NCI-H69 (cell line): ENCODE results near the gene FGF14.

ENCODE experiments used
- DNase-seq: peaks from one replicate; lab custom pipeline; 2025; lab: John Stamatoyannopoulos, UW

FGF14 gene

GRCh38 chr13:102367836-102368235 lies 34.0 kb downstream of the FGF14 start:
- DNase-seq, result peak; percentile 29

GRCh38 chr13:102361113-102361512 lies 40.7 kb downstream of the FGF14 start:
- DNase-seq, result peak; percentile 42

DNA sequence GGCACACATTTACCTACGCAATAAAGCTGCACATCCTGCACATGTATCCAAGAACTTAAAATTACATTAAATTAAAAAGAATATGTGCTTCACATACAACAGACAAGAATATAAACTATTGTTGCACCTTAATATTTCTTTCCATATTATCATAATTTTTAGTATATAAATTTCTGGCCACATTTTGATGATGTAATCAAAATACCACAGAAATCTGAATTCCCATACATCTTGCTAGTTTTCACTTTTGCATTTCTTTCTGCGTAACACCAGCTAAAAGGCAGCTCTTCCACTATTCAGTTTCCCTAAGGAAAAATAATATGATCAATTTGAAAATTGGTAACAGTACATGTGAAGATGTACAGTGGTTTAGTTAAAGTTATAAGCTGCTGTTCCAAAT lies 42.6 kb downstream of the FGF14 start:
- no peak for DNase-seq

- no peak for DNase-seq
These were observed 46.6 kb downstream of the FGF14 start for GRCh38 chr13:102355251-102355650.

DNA sequence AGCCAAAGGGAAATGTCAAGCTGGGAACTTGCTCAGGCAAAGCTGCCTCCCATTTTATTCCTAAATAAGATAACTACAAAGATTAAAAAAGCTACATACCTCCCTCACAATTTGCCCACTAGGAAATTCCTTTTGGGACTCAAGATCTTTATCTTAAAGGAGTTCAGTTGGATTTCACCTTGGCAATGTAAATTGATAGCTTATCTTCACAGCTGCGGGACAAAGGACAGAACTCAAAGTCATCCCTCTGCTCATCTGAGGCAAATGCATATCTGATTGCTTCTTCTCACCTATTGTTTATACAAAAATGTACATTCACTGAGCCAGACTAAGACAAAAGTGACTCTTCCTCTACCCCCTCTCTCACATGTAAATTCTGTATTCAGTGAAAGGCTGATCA lies 47.8 kb downstream of the FGF14 start:
- no peak for DNase-seq

DNA sequence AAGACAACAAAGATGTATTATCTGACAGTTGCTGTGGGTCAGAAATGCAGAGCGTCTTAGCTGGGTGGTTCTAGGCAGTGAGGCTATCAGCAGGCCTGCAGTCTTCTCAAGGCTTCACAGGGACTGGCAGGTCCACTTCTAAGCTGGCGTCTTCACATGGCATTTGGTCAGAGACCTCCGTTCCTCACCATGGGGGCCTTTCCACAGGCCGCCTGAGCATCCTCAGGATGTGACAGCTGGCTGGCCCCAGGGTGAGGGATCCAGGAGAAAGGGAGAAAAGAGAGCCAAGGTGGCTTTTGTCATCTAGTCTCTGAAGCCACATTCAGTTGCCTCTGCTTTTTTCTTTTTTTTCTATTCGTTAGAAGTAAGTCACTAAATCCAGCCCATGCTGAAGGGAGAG lies 50.3 kb downstream of the FGF14 start:
- DNase-seq, result peak; percentile 41

DNA sequence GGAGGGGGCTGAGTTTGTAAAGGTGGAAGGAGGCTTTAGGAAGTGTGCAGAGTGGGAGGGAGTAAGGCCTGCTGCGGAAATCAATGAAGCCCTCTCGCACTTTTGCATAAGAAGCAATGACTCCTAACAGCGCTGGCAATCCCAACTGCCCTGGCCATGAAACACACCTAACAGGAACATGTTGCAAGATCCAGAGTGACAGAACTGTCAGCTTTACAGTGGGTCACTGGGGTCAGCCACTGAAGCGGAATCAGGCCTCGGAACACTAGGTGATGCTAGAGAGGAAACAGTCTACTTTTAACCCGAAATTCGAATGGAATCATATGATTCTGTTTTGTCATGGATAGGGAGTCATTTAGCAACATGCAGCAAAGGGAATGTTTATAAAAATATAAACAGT lies 54.4 kb downstream of the FGF14 start:
- no peak for DNase-seq

DNA sequence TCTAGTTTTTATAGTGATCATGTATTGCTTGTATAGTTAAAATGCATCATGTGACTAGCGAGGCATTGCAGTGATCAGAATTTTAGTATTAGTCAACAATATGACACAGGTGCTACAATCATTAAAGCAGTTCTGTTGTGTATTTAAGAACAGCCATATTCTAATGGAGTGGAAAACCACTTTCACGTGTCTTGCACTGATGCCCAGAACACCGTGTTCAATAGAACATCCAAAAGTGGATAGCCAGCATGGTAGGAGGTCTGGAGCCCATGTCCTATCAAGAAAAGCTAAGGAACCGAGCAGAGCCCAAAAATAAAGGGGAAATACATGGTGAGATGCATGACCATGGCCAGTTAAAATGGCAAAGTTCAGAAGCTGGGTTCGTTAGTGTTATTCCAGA lies 55.1 kb downstream of the FGF14 start:
- DNase-seq, result no peak

DNA sequence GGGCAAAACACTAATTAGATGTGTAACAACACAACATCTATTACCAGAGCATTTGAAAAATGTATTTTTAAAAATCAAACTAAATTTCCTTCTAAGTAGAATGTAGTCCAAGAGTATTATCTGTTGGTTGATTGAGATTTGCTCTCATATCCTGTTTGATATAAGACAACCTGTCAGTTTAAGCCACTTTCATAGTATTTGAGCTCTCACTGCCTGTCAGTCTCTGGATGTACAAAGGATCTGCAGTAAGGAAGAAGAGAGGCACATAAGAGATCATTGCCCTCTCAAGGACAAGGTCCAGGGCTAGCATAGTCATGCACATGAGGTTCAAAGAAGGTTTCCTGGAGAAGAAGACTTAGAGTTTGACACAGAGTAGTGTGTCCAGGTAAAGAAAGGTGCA lies 57.4 kb downstream of the FGF14 start:
- peak; percentile 44 for DNase-seq

- DNase-seq, result peak; percentile 97
These were observed 68.3 kb downstream of the FGF14 start for GRCh38 chr13:102333320-102334198.

- DNase-seq, result peak; percentile 26
These were observed 72.9 kb downstream of the FGF14 start for GRCh38 chr13:102328909-102329308.

DNA sequence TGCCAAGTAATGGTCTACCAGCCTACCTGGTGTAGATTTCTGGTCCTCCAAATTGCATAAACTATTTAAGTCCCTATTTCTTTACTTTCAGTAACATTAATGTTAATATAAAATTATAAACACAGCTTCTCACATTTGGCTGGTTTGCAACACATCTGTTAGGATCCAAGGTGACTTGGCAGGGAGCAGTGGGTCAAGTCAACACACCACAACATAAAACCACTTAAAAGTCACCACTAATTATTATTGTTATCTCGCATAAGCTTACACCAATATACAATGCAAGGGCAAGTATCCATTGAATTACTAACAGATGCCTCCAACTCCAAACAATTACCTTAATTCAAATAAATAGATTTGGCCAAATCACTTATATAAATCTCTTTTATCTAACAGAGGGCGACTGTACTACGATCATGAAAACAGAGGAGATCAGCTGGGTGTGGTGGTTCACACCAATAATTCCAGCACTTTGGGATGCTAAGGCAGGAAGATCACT lies 74.7 kb downstream of the FGF14 start:
- DNase-seq, result peak; percentile 91

DNA sequence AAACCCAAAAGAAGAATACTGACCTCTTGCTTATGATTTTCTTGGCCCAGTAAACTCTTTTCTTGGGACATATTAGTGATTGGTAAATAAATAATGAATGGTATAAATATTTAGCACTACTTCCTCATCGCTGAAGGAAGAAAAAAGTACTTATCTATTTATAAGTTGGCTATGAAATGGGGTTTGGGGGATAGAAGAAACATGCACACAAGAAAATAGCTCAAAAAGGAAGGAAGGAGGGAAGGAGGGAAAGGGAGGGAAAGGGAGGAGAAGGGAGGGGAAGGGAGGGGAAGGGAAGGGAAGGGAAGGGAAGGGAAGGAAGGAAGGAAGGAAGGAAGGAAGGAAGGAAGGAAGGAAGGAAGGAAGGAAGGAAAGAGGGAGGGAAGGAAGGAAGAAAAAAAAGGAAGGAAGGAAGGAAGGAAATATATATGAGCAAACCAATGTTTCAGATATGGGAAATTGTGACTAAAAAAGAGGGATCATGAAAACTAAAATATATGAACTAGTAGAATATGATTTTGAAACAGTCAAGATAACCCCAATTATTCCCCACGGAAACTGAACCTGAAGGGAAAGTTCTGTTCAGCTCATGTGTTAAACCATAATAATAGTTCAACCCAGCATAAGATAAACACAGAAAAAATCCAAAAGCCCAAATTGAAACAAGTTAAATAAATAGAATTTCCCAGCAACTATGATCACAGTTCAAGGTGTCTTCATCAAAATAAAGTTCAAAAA lies 75.3 kb downstream of the FGF14 start:
- peak; percentile 53 for DNase-seq

- peak; percentile 90 for DNase-seq
These were observed 76.5 kb downstream of the FGF14 start for GRCh38 chr13:102325321-102325720.

DNA sequence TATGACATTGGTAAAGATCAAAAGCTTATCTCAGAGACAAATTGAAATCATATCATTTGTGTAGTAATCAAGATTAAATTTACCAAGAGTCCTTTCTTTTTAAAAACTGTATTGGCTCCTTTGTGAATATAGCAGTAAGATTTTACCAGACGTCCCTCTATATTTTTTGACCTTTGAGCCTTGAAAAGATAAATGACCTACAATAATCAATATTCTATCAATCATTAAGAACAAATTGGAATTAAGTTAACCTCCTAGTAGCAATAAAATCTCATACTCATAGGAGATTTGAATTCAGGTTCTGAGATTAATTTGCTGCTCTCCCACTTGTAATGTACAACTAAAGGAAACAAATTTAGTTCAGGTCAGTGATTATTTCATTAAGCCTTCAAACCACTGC lies 78.3 kb downstream of the FGF14 start:
- no peak for DNase-seq

- no peak for DNase-seq
These were observed 78.8 kb downstream of the FGF14 start for GRCh38 chr13:102323012-102323411.

GRCh38 chr13:102322211-102322610 lies 79.6 kb downstream of the FGF14 start:
- DNase-seq, result peak; percentile 93

DNA sequence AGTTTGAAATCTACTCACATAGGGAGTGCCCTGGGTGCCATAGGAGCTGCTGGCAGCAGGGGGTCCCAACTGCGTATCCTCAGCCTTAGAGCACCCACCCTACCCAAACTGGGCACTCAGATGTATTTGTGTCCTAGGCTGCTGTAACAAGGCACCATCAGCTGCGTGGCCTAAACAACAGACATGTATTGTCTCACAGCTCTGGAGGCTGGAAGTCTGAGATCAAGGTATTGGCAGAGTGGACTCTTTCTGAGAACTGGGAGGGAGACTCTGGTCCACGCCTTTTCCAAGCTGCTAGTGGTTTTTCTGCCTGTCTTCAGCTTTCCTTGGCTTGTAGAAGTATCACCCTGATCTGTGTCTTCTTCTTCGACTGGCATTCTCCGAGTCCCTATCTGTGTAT lies 83.6 kb downstream of the FGF14 start:
- DNase-seq, result no peak

GRCh38 chr13:102317593-102317992 lies 84.3 kb downstream of the FGF14 start:
- peak; percentile 83 for DNase-seq

GRCh38 chr13:102316732-102317131 lies 85.1 kb downstream of the FGF14 start:
- no peak for DNase-seq

- DNase-seq, result no peak
These were observed 89.0 kb downstream of the FGF14 start for GRCh38 chr13:102312841-102313240.

- DNase-seq, result no peak
These were observed 89.9 kb downstream of the FGF14 start for GRCh38 chr13:102311901-102312300.

DNA sequence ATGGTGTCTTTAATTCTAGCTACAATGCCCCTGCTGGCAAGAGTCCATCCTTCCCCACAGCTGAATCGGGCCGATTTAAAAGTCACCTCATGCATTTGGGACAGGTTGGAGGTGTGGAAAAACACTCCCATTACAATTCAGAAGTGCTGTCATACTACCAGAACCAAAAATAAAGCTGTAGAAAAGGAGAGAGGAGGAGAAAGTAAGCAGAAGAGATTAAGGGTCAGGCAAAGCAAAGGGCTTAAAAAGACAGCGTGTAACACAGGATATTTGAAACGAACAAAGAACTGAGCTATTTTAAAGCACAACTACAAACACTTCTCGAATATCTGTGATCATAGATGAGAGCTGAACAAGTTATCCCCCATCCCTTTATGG lies 90.4 kb downstream of the FGF14 start:
- no peak for DNase-seq
